ENCODE results near the gene PHETA1.

Gene PHETA1

GRCh38 chr12:111366075-111366474 is 2.8 kb downstream of the PHETA1 start:
- Histone ChIP-seq H3K27me3 (ENCODE audit: control insufficient read depth, insufficient read depth, low read length) (no peaks in the 10 kb centered on the region), H3K4me1 (ENCODE audit: control insufficient read depth, insufficient read depth, low read length) (peaks cover 21% of the 10 kb centered on the region), H3K36me3 (ENCODE audit: insufficient read depth, low read length) (peaks cover 12% of the 10 kb centered on the region), H3K4me2 (ENCODE audit: low read length) (no peak overlapping the region), H3K9me3 (replicated peaks; ENCODE audit: low read length) (no peaks in the 10 kb centered on the region), H3K4me3 (ENCODE audit: low read length) (no peak overlapping the region), H3K9ac (ENCODE audit: low read depth, low read length) (no peak overlapping the region)

GRCh38 chr12:111363578-111363977 is 5.3 kb downstream of the PHETA1 start:
- peaks cover 12% of the 10 kb centered on the region for H3K36me3 ChIP-seq (ENCODE audit: insufficient read depth, low read length)
- H3K4me1 ChIP-seq (ENCODE audit: control insufficient read depth, insufficient read depth, low read length), result peaks cover 15% of the 10 kb centered on the region
- H3K9me3 ChIP-seq (replicated peaks; ENCODE audit: low read length), result no peaks in the 10 kb centered on the region
- no peak overlapping the region for H3K4me3 ChIP-seq (ENCODE audit: low read length)
- no peak overlapping the region for H3K9ac ChIP-seq (ENCODE audit: low read depth, low read length)
- H3K4me2 ChIP-seq (ENCODE audit: low read length), result no peak overlapping the region
- peaks cover 6% of the 10 kb centered on the region for H3K27me3 ChIP-seq (ENCODE audit: control insufficient read depth, insufficient read depth, low read length)

GRCh38 chr12:111362687-111363475 is 6.0 kb downstream of the PHETA1 start:
- Histone ChIP-seq H3K27me3 (ENCODE audit: control insufficient read depth, insufficient read depth, low read length) (peaks cover 6% of the 10 kb centered on the region), H3K4me2 (ENCODE audit: low read length) (no peak overlapping the region), H3K9me3 (replicated peaks; ENCODE audit: low read length) (no peaks in the 10 kb centered on the region), H3K36me3 (ENCODE audit: insufficient read depth, low read length) (peaks cover 12% of the 10 kb centered on the region), H3K9ac (ENCODE audit: low read depth, low read length) (no peak overlapping the region), H3K4me3 (ENCODE audit: low read length) (no peak overlapping the region), H3K4me1 (ENCODE audit: control insufficient read depth, insufficient read depth, low read length) (peaks cover 9% of the 10 kb centered on the region)

GRCh38 chr12:111361717-111362576 is 6.9 kb downstream of the PHETA1 start:
- no peaks in the 10 kb centered on the region for H3K9me3 ChIP-seq (replicated peaks; ENCODE audit: low read length)
- no peak overlapping the region for H3K4me2 ChIP-seq (ENCODE audit: low read length)
- H3K4me1 ChIP-seq (ENCODE audit: control insufficient read depth, insufficient read depth, low read length), result peaks cover 3% of the 10 kb centered on the region
- peaks cover 6% of the 10 kb centered on the region for H3K27me3 ChIP-seq (ENCODE audit: control insufficient read depth, insufficient read depth, low read length)
- peaks cover 12% of the 10 kb centered on the region for H3K36me3 ChIP-seq (ENCODE audit: insufficient read depth, low read length)
- H3K9ac ChIP-seq (ENCODE audit: low read depth, low read length), result no peak overlapping the region
- H3K4me3 ChIP-seq (ENCODE audit: low read length), result no peak overlapping the region

- H3K4me1 ChIP-seq (ENCODE audit: control insufficient read depth, insufficient read depth, low read length), result peaks cover 3% of the 10 kb centered on the region
- H3K9me3 ChIP-seq (replicated peaks; ENCODE audit: low read length), result no peaks in the 10 kb centered on the region
- no peak overlapping the region for H3K9ac ChIP-seq (ENCODE audit: low read depth, low read length)
- H3K4me2 ChIP-seq (ENCODE audit: low read length), result no peak overlapping the region
- peaks cover 8% of the 10 kb centered on the region for H3K27me3 ChIP-seq (ENCODE audit: control insufficient read depth, insufficient read depth, low read length)
- no peak overlapping the region for H3K4me3 ChIP-seq (ENCODE audit: low read length)
- peaks cover 12% of the 10 kb centered on the region for H3K36me3 ChIP-seq (ENCODE audit: insufficient read depth, low read length)
Measured at GRCh38 chr12:111361073-111361716, 7.7 kb downstream of the PHETA1 start.

GRCh38 chr12:111360325-111360930 is 8.5 kb downstream of the PHETA1 start:
- Histone ChIP-seq H3K4me3 (ENCODE audit: low read length) (no peak overlapping the region), H3K4me1 (ENCODE audit: control insufficient read depth, insufficient read depth, low read length) (peaks cover 3% of the 10 kb centered on the region), H3K4me2 (ENCODE audit: low read length) (no peak overlapping the region), H3K27me3 (ENCODE audit: control insufficient read depth, insufficient read depth, low read length) (peaks cover 9% of the 10 kb centered on the region), H3K36me3 (ENCODE audit: insufficient read depth, low read length) (peaks cover 9% of the 10 kb centered on the region), H3K9me3 (replicated peaks; ENCODE audit: low read length) (no peaks in the 10 kb centered on the region), H3K9ac (ENCODE audit: low read depth, low read length) (no peak overlapping the region)

GRCh38 chr12:111359914-111360276 is 9.0 kb downstream of the PHETA1 start:
- peaks cover 14% of the 10 kb centered on the region for H3K27me3 ChIP-seq (ENCODE audit: control insufficient read depth, insufficient read depth, low read length)
- no peak overlapping the region for H3K9ac ChIP-seq (ENCODE audit: low read depth, low read length)
- H3K4me3 ChIP-seq (ENCODE audit: low read length), result no peak overlapping the region

GRCh38 chr12:111359231-111359913 is 9.5 kb downstream of the PHETA1 start:
- H3K9me3 ChIP-seq (replicated peaks; ENCODE audit: low read length), result no peaks in the 10 kb centered on the region
- H3K4me3 ChIP-seq (ENCODE audit: low read length), result no peak overlapping the region
- peaks cover 3% of the 10 kb centered on the region for H3K4me1 ChIP-seq (ENCODE audit: control insufficient read depth, insufficient read depth, low read length)
- no peak overlapping the region for H3K9ac ChIP-seq (ENCODE audit: low read depth, low read length)
- no peak overlapping the region for H3K4me2 ChIP-seq (ENCODE audit: low read length)
- H3K27me3 ChIP-seq (ENCODE audit: control insufficient read depth, insufficient read depth, low read length), result peaks cover 17% of the 10 kb centered on the region
- peaks cover 9% of the 10 kb centered on the region for H3K36me3 ChIP-seq (ENCODE audit: insufficient read depth, low read length)

More at GRCh38 chr12:111359914-111360276, 9.0 kb downstream of the PHETA1 start:
- Histone ChIP-seq H3K4me1 (ENCODE audit: control insufficient read depth, insufficient read depth, low read length) (peaks cover 3% of the 10 kb centered on the region), H3K9me3 (replicated peaks; ENCODE audit: low read length) (no peaks in the 10 kb centered on the region), H3K36me3 (ENCODE audit: insufficient read depth, low read length) (peaks cover 9% of the 10 kb centered on the region), H3K4me2 (ENCODE audit: low read length) (no peak overlapping the region)

- no peak overlapping the region for H3K9ac ChIP-seq (ENCODE audit: low read depth, low read length)
- H3K4me1 ChIP-seq (ENCODE audit: control insufficient read depth, insufficient read depth, low read length), result no peaks in the 10 kb centered on the region
- no peak overlapping the region for H3K4me3 ChIP-seq (ENCODE audit: low read length)
Measured at GRCh38 chr12:111355201-111355925, 13.5 kb downstream of the PHETA1 start.

GRCh38 chr12:111354511-111354910 is 14.4 kb downstream of the PHETA1 start:
- Histone ChIP-seq H3K9me3 (replicated peaks; ENCODE audit: low read length) (no peaks in the 10 kb centered on the region), H3K27me3 (ENCODE audit: control insufficient read depth, insufficient read depth, low read length) (peaks cover 23% of the 10 kb centered on the region), H3K4me1 (ENCODE audit: control insufficient read depth, insufficient read depth, low read length) (no peaks in the 10 kb centered on the region), H3K9ac (ENCODE audit: low read depth, low read length) (no peak overlapping the region), H3K4me3 (ENCODE audit: low read length) (no peak overlapping the region), H3K4me2 (ENCODE audit: low read length) (no peak overlapping the region), H3K36me3 (ENCODE audit: insufficient read depth, low read length) (no peaks in the 10 kb centered on the region)

More at GRCh38 chr12:111355201-111355925, 13.5 kb downstream of the PHETA1 start:
- Histone ChIP-seq H3K27me3 (ENCODE audit: control insufficient read depth, insufficient read depth, low read length) (peaks cover 23% of the 10 kb centered on the region), H3K9me3 (replicated peaks; ENCODE audit: low read length) (no peaks in the 10 kb centered on the region), H3K36me3 (ENCODE audit: insufficient read depth, low read length) (no peaks in the 10 kb centered on the region), H3K4me2 (ENCODE audit: low read length) (no peak overlapping the region)

Measured in skeletal muscle satellite cell (primary cell).